GM13977 (cell line): ENCODE measurements around the gene TOGARAM2.

Experiments used
- DNase-seq: peaks from one replicate; pipeline ENCODE4 v3.0.0; 2012; ENCODE audit warnings: low spot score
- in situ Hi-C: fragments of 300-500 bp; cut with MboI; formaldehyde crosslinking; loops from one replicate; pipeline ENCODE4 v1.12.0; 2022; ENCODE audit warnings: low sequenced_read_pairs, low pct_unique_long_range_greater_than_20kb, mixed read lengths, inconsistent platforms; ENCODE audit not compliant: unreplicated experiment
- TF ChIP-seq, protein P1 (sequence below): IDR thresholded peaks from 2 replicates; pipeline ENCODE4 v1.5.1; 2012; ENCODE audit warnings: mild to moderate bottlenecking, control low read depth; ENCODE audit not compliant: insufficient read depth; ENCODE audit errors: extremely low read depth, missing control alignments

TOGARAM2 gene

GRCh38 chr2:29064746-29065067, 83.6 kb downstream of the TOGARAM2 start:
- in situ Hi-C loops = no loop called here
- TF ChIP-seq, protein P1, sequence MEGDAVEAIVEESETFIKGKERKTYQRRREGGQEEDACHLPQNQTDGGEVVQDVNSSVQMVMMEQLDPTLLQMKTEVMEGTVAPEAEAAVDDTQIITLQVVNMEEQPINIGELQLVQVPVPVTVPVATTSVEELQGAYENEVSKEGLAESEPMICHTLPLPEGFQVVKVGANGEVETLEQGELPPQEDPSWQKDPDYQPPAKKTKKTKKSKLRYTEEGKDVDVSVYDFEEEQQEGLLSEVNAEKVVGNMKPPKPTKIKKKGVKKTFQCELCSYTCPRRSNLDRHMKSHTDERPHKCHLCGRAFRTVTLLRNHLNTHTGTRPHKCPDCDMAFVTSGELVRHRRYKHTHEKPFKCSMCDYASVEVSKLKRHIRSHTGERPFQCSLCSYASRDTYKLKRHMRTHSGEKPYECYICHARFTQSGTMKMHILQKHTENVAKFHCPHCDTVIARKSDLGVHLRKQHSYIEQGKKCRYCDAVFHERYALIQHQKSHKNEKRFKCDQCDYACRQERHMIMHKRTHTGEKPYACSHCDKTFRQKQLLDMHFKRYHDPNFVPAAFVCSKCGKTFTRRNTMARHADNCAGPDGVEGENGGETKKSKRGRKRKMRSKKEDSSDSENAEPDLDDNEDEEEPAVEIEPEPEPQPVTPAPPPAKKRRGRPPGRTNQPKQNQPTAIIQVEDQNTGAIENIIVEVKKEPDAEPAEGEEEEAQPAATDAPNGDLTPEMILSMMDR = no peak
- DNase-seq = no peak

- TF ChIP-seq, protein P1 = no peak
- DNase-seq = no peak
Measured at GRCh38 chr2:29065068-29065811, 84.1 kb downstream of the TOGARAM2 start.

GRCh38 chr2:29066271-29066860, 85.3 kb downstream of the TOGARAM2 start:
- in situ Hi-C loops = no loop called here
- TF ChIP-seq, protein P1 = no peak
- no peak for DNase-seq

More at GRCh38 chr2:29065068-29065811, 84.1 kb downstream of the TOGARAM2 start:
- in situ Hi-C loops = no loop called here

DNA sequence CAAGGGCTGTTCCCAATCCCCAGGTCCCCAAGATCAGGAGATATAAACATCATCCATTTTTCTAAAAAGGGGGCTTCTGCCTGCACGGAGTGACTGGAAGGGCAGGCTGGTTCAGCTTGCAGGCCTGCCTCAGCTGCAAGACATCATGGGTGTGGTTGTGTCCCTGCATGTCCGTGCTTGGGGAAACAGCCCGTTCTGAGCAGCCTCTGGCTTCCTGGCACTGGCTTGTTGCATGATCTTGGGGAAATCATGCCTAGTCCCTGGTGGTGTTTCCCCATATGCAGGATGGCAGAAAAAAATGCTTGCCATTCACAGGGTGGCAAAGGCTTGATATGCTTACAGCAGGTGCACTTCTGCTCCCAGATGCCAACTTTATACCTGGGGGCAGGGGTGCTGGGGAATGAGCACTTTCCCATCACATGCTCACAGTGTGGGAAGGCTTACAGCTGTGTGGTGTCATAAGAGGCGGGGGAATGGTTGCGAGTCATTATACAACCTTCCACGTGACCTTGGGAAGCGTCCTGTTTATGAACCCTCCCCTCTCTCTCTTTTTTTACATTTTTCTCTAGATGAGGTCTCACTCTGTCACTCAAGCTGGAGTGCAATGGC, 86.0 kb downstream of the TOGARAM2 start:
- TF ChIP-seq, protein P1 = no peak
- DNase-seq = no peak
- in situ Hi-C loops = no loop called here

DNA sequence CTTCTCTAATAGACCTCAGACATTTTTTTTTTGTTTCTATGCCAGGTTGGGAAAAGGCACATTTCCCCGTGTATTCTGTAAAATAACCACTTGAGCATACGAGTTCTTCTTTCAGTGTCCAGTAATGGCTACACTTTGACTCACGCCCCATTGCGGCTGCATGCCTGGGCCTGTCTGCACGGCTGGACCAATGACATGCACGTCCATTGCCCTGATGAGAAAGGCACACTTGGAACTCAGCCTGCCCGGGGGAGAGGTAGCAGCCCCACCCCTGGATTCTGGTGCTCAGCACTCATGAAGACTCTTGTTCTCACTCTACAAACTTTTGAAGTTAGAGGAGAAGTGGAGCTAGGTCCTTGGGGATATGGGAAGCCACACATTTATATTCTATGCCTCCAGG, 87.4 kb downstream of the TOGARAM2 start:
- TF ChIP-seq, protein P1 = no peak
- in situ Hi-C loops = no loop called here
- no peak for DNase-seq

DNA sequence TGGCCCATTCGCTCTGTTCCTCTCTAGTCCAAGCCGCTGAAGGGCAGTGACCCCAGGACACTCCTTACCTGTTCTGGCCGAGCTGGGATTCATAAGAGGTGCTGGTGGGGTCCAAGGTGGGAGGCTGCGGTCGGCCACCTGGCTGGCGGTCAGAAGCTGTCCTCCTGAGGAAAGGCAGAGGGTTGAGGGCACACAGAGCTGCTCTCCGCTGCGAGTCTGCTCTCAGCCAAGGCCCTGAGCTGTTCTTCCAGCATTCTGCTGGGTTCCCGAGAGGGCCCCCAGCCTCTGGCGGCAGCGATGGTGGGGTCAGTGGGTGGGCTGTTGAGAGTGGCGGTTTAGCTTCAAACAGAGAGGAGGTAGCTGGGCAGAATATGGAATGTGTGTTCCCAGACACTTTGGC, 89.4 kb downstream of the TOGARAM2 start:
- no peak for DNase-seq

More for the DNA sequence above, 89.4 kb downstream of the TOGARAM2 start:
- in situ Hi-C loops = no loop called here
- TF ChIP-seq, protein P1 = no peak
